SK-MEL-5 (cell line): ENCODE results near the gene NR2F1-AS1. TPM values are rescaled to one million over a fixed set of nuclear protein-coding genes. Genes with fewer than 3 reads are reported as not detected.

Experiments
- DNase-seq: peaks from one replicate; pipeline ENCODE4 v3.0.0-alpha.2; 2016; ENCODE audit warnings: low read depth, low spot score
- in situ Hi-C: cut with HindIII; loops from 2 replicates; pipeline ENCODE4 v1.10.0; 2016; ENCODE audit warnings: low sequenced_read_pairs, high pct_unique_total_duplicates, low pct_unique_long_range_greater_than_20kb
- total RNA-seq: library from RNA; depleted of rRNA; stranded (reverse); fragments of >200 nt; shearing (Covaris generic); gene quantifications from 2 replicates; pipeline ENCODE4 v1.2.3, GENCODE V29; 2014

Gene NR2F1-AS1
- total RNA-seq, 1 experiment from 2014 or later: 0.11 TPM

DNA sequence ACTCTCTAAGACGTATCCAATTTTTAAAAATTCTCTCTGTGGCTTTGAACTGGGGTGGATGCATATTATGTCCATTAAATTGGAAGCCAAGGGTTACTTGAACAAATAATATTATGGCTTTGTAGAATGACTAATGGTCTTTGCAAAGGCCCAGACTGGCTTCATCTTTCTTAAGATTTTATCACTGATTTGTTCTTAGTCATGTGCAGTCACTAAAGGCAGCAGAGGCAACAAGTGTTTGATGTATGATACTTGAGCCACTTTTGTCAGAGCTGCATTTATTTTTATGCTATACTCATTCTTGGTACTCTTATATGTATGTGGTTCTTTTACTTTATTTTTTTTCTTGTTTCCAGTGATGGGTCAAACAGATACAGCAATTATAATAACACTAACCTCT is 152.2 kb downstream of the NR2F1-AS1 start:
- in situ Hi-C loops: no loop called here
- no peak for DNase-seq

DNA sequence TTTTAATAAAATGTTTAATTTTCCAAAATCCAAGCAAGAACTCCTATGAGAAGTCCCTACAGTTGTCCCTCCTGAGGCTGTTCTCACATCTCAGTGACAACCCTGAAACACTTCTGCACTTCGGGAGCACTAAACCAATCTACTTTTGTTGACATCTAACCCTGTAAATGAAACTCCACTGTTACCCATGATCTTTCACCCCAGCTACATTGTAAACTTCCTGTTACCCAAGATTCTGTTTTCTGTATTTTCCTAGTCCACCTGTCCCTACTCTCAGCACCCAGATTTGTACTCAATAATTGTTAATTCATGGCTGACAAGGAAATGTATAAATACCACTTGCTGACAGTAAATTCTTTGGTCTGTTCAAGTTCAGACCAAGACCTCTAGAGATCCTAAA is 153.7 kb downstream of the NR2F1-AS1 start:
- in situ Hi-C loops: no loop called here
- no peak for DNase-seq

DNA sequence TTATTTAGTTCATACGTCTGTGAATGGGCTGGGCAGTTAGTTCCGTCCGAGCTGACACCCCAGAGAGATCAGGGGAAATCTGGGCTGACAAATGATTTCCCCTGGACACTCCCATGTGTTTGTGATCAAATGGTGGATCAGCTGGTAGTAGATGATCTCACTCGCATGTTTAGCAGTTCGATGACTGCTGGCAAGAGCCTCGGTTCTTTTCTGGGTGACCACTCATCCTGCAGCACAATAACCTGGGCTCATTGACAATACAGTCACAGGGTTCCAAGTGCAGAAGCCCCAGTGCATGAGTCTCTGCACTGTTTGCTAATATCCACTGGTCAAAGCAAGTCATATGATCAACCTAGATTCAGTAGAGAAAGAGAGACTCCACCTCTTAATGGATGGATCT is 155.9 kb downstream of the NR2F1-AS1 start:
- in situ Hi-C loops: no loop called here

DNA sequence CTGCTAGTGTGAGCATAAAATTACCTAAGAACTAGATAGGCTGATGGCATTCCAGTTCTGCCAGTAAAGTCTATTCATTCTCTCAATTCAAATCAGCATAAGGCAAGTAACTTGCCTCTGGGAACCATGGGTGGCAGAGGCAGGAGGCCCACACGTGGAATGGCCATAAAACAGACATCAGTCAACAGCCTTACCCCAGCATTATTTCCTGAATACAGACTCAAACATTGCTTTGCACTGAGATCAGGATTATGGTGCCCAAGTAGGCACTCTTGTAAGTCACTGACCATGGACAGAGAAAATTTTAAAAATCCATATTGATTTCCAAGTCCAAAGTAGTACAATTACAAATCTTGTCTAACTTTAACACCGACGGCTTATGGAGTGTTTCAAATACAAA is 157.7 kb downstream of the NR2F1-AS1 start:
- in situ Hi-C loops: no loop called here
- no peak for DNase-seq

More for the DNA sequence above, 155.9 kb downstream of the NR2F1-AS1 start:
- no peak for DNase-seq

DNA sequence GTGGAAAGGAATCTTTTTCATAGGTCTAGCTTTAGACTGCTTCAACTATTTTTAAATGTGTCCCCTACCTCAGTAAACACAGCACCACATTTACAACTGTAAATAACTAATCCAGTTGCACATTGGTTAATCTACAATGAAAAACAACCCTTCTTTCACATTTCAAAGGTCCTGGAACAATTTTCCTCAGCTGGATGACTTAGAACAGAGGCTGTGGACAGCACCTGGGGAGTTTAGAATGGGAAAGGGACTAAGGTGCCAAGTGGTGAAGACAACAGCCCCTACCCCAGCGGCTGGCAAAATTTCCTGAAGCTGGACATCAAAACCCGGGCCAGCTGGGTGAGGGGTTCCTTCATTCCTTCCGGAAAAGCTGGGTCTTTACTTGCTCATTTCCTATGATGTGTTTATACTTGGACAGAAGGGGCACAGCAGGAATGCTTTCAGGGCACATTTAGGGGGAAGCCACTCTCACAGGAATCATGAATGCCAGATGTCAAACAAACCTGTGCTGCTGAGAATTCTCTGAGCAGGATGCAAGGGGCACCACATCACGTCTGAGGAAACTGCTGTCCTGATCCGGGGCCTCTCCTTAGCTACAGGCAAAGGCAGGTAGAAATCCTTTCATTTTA is 158.3 kb downstream of the NR2F1-AS1 start:
- in situ Hi-C loops: no loop called here

DNA sequence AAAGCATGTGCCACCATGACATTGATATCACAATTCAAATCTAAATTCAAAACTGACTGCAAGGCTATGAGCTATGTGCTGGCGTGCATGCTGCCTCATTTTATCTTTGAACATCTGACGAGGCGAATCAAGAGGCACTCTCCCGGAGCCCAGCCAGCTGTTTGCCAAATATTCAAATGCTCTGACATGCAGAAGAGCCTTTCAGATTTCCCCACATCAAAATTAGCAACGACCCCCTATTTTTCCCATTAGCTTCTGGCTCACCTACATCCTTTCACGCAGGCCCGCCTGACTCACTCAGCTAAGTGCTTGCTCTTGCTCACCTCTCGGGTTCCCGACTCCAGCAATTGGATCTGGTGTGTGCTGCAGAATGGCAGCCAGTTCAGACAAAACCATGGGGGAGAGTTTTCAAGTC is 159.0 kb downstream of the NR2F1-AS1 start:
- in situ Hi-C loops: no loop called here
- no peak for DNase-seq

More for the DNA sequence above, 158.3 kb downstream of the NR2F1-AS1 start:
- no peak for DNase-seq

DNA sequence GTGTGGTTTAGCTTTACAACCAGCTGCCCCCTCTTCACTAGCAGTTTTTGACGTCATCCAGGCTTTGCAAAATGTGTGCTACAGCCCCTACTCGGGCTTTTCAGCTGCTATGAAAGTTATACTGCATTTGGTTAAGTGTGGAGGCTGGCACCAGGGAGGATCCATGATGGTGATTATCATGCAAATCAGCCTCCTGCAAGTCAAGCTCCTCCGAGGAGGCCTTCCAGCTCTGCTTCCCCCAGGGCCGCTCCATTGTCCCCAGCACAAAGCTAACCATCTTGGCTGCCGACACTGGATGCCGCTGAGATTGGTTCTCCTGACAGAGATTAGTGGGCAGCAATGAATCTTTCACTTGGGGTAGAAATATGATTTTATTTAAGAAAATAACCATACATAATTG is 159.6 kb downstream of the NR2F1-AS1 start:
- no peak for DNase-seq

DNA sequence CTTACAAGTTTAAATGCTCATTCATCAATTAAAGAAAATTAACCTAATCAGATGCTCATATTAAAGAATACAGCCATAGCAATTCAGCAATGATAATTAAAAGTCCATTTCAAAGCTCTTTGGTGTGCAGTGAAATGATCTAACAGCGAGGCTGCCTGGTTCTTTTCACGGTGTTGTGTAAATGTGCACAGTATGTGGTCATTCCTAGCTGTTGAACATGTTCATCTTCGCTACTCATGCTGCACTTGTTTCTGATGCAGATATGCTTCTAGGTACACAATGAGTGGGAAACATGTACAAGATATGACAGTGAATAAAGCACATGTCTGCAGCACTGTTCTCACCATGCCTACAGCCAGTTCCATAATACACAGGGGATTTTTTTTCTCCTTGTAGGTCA is 163.5 kb downstream of the NR2F1-AS1 start:
- in situ Hi-C loops: no loop called here

More for the DNA sequence above, 159.6 kb downstream of the NR2F1-AS1 start:
- in situ Hi-C loops: no loop called here

DNA sequence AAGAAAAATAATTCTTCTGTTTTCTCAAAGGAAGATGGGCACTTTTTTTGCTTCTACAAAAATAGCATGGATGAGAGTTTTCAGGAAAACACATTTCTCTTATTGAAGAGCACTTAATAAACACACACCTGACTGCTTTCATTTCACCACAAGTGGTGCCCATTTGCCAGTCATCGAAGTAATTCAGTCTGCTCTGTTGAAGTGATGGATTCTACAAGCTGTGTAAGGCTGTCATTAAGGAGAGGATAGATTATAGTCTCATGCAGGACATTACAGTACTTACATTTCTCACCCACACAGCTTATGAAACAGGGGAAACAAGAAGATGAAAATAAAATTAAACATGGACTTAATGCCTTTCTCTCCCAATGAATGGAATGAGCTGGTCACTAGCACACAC is 165.2 kb downstream of the NR2F1-AS1 start:
- DNase-seq: no peak
- in situ Hi-C loops: no loop called here

More for the DNA sequence above, 163.5 kb downstream of the NR2F1-AS1 start:
- no peak for DNase-seq

DNA sequence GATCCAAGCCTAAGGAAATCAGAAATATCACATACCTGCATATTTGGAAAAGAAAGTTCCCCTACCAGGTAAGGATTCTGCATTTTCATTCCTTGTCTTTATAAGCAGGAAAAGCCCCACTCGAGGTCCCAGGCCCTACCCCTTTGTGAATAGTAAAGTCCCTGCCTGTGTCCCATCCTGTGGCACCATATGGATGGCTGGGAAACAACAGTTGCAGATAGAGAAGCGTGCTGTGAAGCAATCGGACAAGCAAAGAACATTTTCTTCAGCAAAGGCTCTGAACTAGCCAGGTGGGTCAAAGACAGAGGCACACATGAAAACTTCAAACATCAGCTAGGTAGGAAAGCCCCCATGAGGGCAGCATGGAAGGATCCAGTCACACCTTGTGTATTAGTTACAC is 169.3 kb downstream of the NR2F1-AS1 start:
- in situ Hi-C loops: no loop called here
- no peak for DNase-seq

DNA sequence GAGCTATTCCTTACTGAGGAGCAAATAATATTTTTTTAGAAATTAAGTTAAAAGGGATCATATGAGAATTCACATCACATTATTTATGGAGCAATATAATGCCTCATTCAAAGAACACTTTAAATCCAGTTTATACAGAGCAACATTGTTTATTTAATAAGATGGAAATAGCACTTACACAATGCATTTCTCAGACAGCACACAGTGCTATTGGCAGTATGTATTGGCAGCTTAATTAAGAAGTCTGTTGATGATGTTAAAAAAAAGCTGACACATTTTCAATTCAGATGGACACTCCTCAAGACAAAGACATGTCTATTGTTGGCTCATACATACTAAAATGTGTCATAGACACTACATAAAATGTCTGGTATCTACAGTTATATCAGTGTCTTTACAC is 171.3 kb downstream of the NR2F1-AS1 start:
- in situ Hi-C loops: no loop called here
- DNase-seq: no peak

DNA sequence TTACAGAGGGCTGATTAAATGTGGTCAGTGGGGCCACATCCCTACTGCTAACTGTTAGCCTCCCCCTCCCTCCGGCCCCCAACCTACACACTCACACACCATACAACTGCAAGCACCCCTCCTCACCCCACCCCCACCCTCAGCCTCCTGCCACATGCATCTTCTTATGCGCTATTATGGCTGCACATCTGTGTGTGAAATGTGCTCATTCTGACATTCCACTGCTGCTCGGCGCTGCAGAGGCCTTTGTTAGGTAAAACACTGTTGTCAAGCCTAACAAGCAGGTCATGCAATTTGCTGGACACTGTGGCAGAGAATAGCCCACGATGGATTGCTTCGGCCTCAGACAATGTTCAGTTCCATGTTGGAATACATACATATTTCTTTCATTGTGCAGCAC is 173.6 kb downstream of the NR2F1-AS1 start:
- DNase-seq: no peak
- in situ Hi-C loops: no loop called here

DNA sequence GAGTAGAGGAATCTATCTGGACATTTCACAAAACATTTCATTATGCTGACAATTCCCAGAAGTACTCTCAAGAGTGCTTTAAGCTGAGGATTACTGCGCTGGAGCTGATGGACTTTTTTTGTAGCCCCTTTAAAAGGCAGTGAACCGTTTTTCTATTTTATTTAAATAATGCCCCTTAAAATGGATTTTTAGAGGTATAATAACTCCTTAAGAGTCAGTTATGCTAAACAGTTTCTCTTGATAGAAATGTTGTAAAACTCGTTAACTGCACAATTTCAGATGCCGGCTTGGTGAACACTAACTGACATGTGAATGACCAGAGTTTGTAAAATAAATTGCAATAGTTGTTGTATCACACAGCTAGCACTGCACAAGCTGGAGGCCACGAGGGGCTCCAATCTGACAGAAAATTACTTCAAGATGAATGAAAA is 174.0 kb downstream of the NR2F1-AS1 start:
- DNase-seq: no peak
- in situ Hi-C loops: no loop called here

DNA sequence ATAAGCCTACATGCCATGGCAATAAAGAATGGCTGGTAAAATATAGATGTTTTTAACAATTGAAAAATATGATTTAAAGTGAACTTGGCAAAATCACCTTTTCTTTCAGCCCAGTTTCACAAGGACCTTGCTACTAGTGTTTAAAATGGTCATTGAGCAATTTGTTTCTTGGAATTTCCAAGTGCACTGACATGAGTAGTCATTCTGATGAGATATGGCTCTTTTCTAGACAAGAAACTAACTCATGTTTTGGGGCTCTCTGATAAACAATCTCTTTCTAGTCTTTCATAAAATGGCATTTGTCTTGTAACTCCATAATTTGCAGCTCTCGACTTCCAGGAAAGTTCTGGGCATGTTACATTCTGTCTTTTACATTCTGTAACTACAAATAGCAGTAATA is 176.8 kb downstream of the NR2F1-AS1 start:
- DNase-seq: no peak
- in situ Hi-C loops: no loop called here

DNA sequence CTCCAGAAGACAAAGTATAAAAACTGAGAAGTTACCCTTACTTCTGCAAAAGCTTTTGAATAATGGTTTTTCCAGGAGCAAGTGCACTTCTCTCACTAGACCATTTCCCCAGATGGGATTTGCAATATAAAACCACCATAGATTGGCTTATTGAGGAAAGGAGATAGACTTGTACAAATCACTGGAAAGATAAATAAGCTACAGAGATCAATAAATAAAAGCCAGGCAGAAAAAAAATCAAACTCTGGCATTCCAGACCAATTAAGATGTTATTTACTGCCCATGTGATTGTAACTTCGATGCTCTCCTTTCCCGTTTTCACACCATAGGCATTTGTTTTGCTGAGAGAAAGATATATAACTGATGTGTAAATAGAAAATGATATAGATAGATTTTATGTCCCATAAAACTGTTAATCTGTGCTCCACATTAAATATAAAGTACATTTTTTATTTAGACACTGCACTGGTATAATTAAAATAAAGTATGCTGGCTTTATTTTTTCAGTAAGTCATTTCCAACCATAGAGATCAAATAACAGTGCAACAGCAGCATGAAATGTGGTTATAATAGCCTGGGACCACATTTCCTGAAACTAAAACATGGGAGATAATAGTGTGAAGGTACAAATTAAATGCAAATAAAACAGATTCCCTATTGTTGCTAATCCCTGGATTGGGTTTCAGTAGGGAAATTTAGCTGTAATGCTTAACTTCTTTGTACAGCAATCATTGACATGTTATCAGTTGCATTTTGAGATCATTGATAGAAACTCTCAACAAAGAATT is 177.7 kb downstream of the NR2F1-AS1 start:
- no peak for DNase-seq
- in situ Hi-C loops: no loop called here

DNA sequence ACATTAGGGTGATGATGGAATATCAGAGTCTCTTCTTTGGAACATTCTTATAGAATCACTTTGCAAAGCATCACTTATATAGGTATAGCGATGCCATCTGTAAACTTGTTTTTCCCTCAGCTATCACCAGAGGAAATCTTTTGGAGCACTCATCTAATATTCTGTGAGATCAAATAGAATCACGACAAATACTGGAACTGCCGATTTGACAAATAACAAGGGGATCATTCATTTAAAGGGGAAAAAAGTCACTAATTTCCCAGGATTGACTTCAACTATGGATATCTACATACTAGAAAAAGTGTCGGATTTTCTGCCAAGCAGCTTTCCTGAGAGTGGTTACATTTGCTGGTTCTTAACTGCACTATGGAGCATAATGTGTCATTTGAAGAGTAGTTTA is 178.6 kb downstream of the NR2F1-AS1 start:
- in situ Hi-C loops: no loop called here
- no peak for DNase-seq

DNA sequence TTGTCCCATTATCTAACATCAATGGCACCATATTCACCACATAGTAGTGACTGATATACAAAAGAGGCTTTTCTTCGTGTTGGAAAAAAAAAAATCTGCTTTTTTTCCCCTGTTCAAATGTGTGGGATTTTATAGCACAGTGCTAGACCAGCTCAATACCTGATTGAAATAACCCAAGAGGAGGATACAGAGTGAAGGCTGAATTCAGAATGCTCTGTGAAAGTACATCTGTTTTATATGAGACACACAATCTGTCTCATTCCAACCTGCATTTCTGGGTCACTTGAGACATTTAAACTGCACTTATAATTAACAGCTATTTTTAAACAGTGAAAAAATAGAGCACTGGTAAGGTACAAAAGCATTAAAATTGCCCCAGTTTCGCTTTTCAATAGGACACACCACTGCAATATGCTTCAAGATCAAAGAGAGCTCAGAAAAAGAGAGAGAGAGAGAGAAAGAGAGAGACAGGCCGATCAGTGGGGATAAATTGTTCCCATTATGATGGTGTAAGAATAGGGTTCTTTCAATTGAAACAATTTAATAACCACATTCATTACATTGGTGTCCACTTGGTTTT is 179.3 kb downstream of the NR2F1-AS1 start:
- in situ Hi-C loops: no loop called here

DNA sequence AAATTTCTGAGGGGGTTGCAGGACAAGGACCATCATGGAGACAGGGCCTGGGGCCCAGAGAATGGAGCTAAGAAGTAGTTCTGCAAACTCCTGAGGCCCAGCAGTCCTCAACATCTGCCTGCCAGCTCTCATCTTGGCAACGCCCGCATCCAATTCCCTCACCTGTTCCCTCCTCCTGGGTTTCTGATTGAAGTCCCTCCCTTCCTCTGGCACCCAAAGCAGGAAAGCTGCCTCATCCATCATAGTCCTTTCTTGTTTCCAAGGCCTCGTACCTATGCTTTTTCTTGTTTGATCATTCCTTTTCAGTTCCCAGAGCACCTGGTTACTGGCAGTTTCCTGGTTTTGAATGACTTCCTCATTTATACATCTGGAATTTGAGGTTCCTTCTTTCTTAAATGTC is 181.3 kb downstream of the NR2F1-AS1 start:
- in situ Hi-C loops: no loop called here
- no peak for DNase-seq

More for the DNA sequence above, 179.3 kb downstream of the NR2F1-AS1 start:
- DNase-seq: no peak

DNA sequence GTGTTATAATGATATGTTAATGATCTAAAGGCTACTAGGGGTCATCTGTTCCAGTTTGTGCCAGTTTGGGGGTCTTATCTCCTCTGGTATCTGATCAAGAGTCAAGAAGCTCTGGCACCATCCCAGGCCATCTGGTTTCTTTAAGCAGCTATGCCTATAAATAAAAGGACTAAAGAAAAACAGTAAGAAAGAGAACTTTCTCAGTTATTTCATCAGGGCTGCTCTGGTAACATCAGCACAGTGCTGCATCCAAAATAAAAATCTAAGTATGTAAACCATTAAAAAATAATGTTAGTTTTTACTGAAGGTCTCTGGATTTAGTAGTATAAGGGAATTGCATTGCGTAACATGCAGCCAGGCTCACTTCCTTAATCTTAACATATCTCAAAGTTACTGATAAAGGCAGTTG is 185.0 kb downstream of the NR2F1-AS1 start:
- DNase-seq: no peak
- in situ Hi-C loops: no loop called here
